Measurements from ENCODE around the gene CST9L.

DNA sequence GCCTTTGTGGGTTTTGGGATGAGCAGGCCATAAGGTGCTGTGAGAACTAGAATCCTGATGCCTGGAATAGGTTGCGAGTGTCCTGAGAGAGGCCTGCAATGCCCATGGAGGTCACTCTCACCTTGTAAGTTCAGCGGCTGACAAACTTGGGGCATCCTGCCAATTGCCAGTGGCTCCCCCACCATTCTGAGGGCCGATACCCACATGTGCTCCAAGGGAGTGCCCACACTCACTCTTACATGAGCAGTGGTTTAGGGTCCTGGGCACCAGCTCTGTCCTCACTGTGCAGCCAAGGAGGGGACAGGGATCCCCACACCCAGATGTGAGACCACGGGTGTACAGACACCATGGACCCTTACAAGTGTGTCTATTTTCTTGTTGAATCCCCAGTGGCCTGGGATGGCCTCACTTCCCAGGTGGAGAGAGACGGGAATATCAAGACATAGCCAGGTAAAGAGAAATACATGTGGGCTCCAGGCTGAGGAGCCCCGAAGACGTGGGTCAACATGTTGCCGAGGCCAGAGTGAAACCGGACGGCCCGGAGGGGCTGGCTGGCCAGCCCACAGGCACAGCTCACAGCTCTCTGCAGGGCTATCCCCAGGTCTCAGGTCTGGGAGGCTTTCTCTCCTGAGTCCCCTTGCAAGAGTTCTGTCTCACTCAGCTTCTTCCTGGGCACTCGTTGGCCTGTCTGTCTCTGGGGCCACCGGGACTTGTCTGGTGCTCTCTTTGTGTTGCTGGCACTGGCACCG, 39.4 kb upstream of the CST9L start:
- TF ChIP-seq POLR2A (IDR thresholded peaks at IDR 0.05) (no peak), POLR2AphosphoS5 (IDR thresholded peaks at IDR 0.05) (no peak)
- TF ChIP-seq, protein P1, sequence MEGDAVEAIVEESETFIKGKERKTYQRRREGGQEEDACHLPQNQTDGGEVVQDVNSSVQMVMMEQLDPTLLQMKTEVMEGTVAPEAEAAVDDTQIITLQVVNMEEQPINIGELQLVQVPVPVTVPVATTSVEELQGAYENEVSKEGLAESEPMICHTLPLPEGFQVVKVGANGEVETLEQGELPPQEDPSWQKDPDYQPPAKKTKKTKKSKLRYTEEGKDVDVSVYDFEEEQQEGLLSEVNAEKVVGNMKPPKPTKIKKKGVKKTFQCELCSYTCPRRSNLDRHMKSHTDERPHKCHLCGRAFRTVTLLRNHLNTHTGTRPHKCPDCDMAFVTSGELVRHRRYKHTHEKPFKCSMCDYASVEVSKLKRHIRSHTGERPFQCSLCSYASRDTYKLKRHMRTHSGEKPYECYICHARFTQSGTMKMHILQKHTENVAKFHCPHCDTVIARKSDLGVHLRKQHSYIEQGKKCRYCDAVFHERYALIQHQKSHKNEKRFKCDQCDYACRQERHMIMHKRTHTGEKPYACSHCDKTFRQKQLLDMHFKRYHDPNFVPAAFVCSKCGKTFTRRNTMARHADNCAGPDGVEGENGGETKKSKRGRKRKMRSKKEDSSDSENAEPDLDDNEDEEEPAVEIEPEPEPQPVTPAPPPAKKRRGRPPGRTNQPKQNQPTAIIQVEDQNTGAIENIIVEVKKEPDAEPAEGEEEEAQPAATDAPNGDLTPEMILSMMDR (IDR thresholded peaks at IDR 0.05), result no peak
